ENCODE data around the gene NFKBIE. TPM values are rescaled to one million over a fixed set of nuclear protein-coding genes. Genes with fewer than 3 reads are reported as not detected.

NFKBIE gene
- total and polyA plus RNA-seq, 3 experiments from 2014 or later = 5.3 to 34.3 (median 33.1) TPM

DNA sequence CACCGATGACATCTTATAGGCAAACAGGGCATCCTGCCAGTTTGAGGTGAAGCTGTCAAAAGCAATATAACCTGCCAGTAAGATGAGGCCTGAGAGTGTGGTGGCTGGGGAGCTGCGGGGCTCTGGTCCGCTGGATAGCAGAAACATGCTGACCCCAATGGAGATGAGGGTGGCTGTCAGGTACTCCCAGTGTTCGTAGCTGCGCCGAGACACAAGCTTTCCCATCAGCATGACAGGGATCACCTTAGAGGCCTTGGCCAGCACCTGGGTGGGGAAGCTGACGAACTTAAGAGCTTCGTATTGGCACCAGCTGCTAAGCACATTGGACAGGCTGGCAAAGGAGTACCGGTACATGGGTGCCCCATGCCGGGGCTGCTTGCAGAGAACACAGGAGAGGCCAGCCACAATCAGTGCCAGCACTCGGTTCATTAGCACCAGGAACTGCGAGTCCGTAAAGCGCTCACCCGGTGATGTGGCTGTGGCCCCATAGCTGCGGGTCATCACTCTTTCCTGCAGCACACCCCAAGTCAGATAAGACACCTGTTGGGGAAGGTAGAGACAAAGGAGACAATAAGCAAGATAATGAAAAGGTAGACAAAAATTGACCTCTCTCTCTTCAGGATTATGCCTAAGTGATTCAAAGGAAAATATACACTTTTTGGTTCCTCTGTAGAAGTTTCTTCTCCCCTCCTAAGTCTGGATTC, 10.1 kb downstream of the NFKBIE start:
- CTCF ChIA-PET = interaction anchor here (1.0 to 5.0 kb wide), 5 partner anchors 9 to 31 kb away, joined by 4 to 74 read pairs (median 22); partner anchors contain the start of genes HSP90AB1, NFKBIE and SLC29A1
- peaks cover 53 to 76% (median 65%) of the 10 kb centered on the region in 3 donors for H3K4me1 Mint-ChIP-seq
- peaks cover 18 to 82% (median 25%) of the 10 kb centered on the region in 3 donors for H3K36me3 Mint-ChIP-seq

DNA sequence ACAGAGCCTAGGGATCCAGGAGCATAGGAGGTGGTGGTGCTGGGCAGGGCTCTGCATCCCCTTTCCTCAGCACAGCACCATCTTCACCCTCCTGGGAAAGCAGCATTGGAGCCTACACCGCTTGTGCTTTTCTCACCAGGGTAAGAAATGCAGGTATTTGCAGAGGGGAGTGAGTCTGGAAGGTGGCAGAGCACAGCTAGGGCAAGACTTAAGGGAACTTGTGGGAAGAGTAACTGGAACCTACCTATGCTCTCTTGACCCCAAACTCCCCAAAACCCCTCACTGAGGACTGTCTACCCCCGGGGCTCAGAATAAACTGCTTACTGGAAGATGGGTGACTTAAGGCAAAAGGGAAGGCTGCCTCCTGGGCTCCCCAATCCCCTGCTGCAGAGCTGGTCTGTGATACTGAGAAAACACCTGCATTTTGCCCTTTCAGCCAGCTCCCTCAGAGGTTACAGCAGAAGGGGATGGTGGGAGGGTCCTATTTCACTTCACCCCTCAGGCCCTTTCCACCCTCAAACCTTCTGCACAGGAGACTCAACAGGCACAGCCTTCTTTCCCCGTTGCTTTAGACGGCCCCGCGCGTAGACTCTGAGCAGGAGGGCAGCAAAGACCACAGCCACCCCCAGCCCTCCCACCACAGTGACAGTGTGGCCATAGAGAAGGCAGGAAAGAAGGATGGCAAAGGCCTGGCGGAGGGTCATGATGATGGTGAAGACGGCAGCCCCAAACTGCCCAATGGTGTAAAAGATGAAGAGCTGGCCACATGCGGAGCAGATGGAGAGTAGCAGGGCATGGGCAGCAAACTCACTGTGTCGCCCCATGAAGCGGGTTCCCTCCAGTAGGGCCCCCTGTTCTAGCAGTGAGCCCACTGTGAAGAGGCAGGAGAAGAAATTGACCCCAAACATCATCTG, 10.9 kb downstream of the NFKBIE start:
- peaks cover 61 to 84% (median 73%) of the 10 kb centered on the region in 3 donors for H3K4me1 Mint-ChIP-seq
- no peak overlapping the region for H3K4me3 ChIP-seq (ENCODE audit: low read length)
- H3K36me3 Mint-ChIP-seq = peaks cover 20 to 82% (median 31%) of the 10 kb centered on the region in 3 donors
- peaks cover 0 to 3% of the 10 kb centered on the region in 2 donors for H3K27me3 Mint-ChIP-seq
- ChIA-PET CTCF (interaction anchor here (1.0 to 5.0 kb wide), 6 partner anchors 8 to 20 kb away, joined by 4 to 74 read pairs (median 4); partner anchors contain the start of genes HSP90AB1 and NFKBIE), POLR2A (interaction anchor here (2.6 to 3.1 kb wide), 2 partner anchors 7 to 11 kb away, joined by 10 to 77 read pairs; partner anchors contain the start of genes HSP90AB1 and NFKBIE)
- peak overlapping the region; percentile 15 to 83 (median 55) for H3K4me3 Mint-ChIP-seq
- peaks cover 21% of the 10 kb centered on the region for H3K4me1 ChIP-seq (ENCODE audit: insufficient read depth, low read length)
- no peak overlapping the region for H3K27ac ChIP-seq (ENCODE audit: low read depth, low read length)
- DNase-seq = no peak
- peaks cover 0 to 1% (median 0%) of the 10 kb centered on the region in 5 donors for H3K9me3 Mint-ChIP-seq
- H3K27ac Mint-ChIP-seq = peak overlapping the region in 7 of 8 donors; percentile 58 to 98 (median 81)
- H3K36me3 ChIP-seq (ENCODE audit: insufficient read depth, low read length) = peaks cover 64% of the 10 kb centered on the region
- no peaks in the 10 kb centered on the region for H3K27me3 ChIP-seq (ENCODE audit: insufficient read depth, low read length, poor library complexity, severe bottlenecking)
- H3K9me3 ChIP-seq (ENCODE audit: low read length) = no peaks in the 10 kb centered on the region

More for the DNA sequence above, 10.1 kb downstream of the NFKBIE start:
- no peak overlapping the region for H3K27ac ChIP-seq (ENCODE audit: low read depth, low read length)
- Mint-ChIP-seq H3K9me3 (peaks cover 0 to 1% (median 0%) of the 10 kb centered on the region in 5 donors), H3K27me3 (peaks cover 0 to 3% of the 10 kb centered on the region in 2 donors), H3K4me3 (peak overlapping the region; percentile 82 to 92 (median 88)), H3K27ac (peak overlapping the region; percentile 61 to 99 (median 90))
- POLR2A ChIA-PET = interaction anchor here (2.6 to 3.1 kb wide), 2 partner anchors 8 to 10 kb away, joined by 10 to 77 read pairs; partner anchors contain the start of genes HSP90AB1 and NFKBIE
- H3K9me3 ChIP-seq (ENCODE audit: low read length) = no peaks in the 10 kb centered on the region
- no peaks in the 10 kb centered on the region for H3K27me3 ChIP-seq (ENCODE audit: insufficient read depth, low read length, poor library complexity, severe bottlenecking)
- peaks cover 56% of the 10 kb centered on the region for H3K36me3 ChIP-seq (ENCODE audit: insufficient read depth, low read length)
- H3K4me1 ChIP-seq (ENCODE audit: insufficient read depth, low read length) = peaks cover 21% of the 10 kb centered on the region
- no peak overlapping the region for H3K4me3 ChIP-seq (ENCODE audit: low read length)
- no peak for DNase-seq

DNA sequence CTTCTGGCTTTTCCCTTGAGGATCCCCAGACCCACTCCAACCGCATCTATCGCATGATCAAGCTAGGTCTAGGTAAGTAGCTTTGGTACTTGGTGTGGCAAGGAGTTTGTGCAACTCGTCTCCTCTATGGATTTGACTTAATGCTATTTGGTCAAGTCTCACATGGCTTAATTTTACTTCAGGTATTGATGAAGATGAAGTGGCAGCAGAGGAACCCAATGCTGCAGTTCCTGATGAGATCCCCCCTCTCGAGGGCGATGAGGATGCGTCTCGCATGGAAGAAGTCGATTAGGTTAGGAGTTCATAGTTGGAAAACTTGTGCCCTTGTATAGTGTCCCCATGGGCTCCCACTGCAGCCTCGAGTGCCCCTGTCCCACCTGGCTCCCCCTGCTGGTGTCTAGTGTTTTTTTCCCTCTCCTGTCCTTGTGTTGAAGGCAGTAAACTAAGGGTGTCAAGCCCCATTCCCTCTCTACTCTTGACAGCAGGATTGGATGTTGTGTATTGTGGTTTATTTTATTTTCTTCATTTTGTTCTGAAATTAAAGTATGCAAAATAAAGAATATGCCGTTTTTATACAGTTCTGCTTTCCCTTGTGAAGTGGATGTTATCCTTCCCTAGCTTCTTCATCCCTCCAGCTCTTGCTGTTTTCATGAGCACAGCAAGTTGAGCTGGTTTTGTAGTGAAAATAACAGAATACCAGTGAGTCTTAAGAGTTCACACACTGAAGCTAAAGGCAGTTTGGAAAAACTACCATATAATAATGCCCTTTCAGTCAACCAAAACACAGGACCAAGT, 11.8 kb downstream of the NFKBIE start:
- Histone ChIP-seq H3K36me3 (ENCODE audit: insufficient read depth, low read length) (peaks cover 74% of the 10 kb centered on the region), H3K27ac (ENCODE audit: low read depth, low read length) (no peak overlapping the region), H3K9me3 (ENCODE audit: low read length) (no peaks in the 10 kb centered on the region), H3K27me3 (ENCODE audit: insufficient read depth, low read length, poor library complexity, severe bottlenecking) (no peaks in the 10 kb centered on the region), H3K4me1 (ENCODE audit: insufficient read depth, low read length) (peaks cover 31% of the 10 kb centered on the region), H3K4me3 (ENCODE audit: low read length) (no peak overlapping the region)
- Mint-ChIP-seq H3K27me3 (peaks cover 0 to 3% of the 10 kb centered on the region in 2 donors), H3K4me1 (peaks cover 67 to 88% (median 80%) of the 10 kb centered on the region in 3 donors), H3K4me3 (peak overlapping the region in 2 of 7 donors; percentile 2 to 62), H3K36me3 (peaks cover 22 to 82% (median 33%) of the 10 kb centered on the region in 3 donors), H3K27ac (peak overlapping the region in 7 of 8 donors; percentile 8 to 98 (median 75)), H3K9me3 (peaks cover 0 to 1% (median 0%) of the 10 kb centered on the region in 5 donors)
- ChIA-PET POLR2A (no interaction called here), CTCF (interaction anchor here (1.0 to 5.0 kb wide), 4 partner anchors 9 to 16 kb away, joined by 3 to 53 read pairs (median 4); partner anchors contain the start of gene NFKBIE)
- DNase-seq = peak; percentile 45 to 70 (median 49)

DNA sequence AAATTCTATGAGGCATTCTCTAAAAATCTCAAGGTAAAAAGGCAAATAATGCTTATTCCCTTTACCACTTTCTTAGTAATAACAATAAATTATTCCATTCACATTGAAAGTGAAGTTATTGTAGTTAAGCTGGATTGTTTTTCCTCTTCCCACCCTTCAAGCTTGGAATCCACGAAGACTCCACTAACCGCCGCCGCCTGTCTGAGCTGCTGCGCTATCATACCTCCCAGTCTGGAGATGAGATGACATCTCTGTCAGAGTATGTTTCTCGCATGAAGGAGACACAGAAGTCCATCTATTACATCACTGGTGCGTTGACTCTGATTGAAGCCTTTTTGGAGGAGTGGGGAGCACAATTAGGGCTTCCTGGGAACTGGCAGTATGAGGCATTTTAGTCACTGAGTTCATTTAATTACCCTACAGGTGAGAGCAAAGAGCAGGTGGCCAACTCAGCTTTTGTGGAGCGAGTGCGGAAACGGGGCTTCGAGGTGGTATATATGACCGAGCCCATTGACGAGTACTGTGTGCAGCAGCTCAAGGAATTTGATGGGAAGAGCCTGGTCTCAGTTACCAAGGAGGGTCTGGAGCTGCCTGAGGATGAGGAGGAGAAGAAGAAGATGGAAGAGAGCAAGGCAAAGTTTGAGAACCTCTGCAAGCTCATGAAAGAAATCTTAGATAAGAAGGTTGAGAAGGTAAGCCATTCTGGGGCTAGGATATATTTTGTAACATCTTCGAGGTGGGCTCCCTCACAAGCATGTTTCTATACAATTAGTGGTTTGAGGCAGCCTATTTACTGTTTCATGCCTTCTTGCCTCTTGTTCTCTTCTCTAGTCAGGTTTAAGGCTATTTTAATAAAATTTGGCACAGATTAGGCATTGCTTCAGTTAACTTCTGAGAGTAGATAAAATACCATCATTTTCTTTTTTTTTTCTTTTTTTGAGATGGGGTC, 13.5 kb downstream of the NFKBIE start:
- H3K36me3 Mint-ChIP-seq = peaks cover 22 to 90% (median 34%) of the 10 kb centered on the region in 3 donors
- Histone ChIP-seq H3K36me3 (ENCODE audit: insufficient read depth, low read length) (peaks cover 74% of the 10 kb centered on the region), H3K4me3 (ENCODE audit: low read length) (no peak overlapping the region), H3K9me3 (ENCODE audit: low read length) (no peaks in the 10 kb centered on the region), H3K4me1 (ENCODE audit: insufficient read depth, low read length) (peaks cover 29% of the 10 kb centered on the region), H3K27me3 (ENCODE audit: insufficient read depth, low read length, poor library complexity, severe bottlenecking) (no peaks in the 10 kb centered on the region), H3K27ac (ENCODE audit: low read depth, low read length) (no peak overlapping the region)
- POLR2A ChIA-PET = no interaction called here
- H3K27me3 Mint-ChIP-seq = peaks cover 0 to 8% of the 10 kb centered on the region in 2 donors
- H3K4me1 Mint-ChIP-seq = peaks cover 66 to 85% (median 81%) of the 10 kb centered on the region in 3 donors
- CTCF ChIA-PET = interaction anchor here (0.9 to 1.7 kb wide), 3 partner anchors 12 to 16 kb away, joined by 3 to 7 read pairs (median 3); no protein-coding TSS in a partner anchor
- peaks cover 0 to 2% (median 0%) of the 10 kb centered on the region in 5 donors for H3K9me3 Mint-ChIP-seq
- peak overlapping the region in 5 of 8 donors; percentile 43 to 98 (median 56) for H3K27ac Mint-ChIP-seq
- H3K4me3 Mint-ChIP-seq = peak overlapping the region in 2 of 7 donors; percentile 48 to 97
- no peak for DNase-seq

DNA sequence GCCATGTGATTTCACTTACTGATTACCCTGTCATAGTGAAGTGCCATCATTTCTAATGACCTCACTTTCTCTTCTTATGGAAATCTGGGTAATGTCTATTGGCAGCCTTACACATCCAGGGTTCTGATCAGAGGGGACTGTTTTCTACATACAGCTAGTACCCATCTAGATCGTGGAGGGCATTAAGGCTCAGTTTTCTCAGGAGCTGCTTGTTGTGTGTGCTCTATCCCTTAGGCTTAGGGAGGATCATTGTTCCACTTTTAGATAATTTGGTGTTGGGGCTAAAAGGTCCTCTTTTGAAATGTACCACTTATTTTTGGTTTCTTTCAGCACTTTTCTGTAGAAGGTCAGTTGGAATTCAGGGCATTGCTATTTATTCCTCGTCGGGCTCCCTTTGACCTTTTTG, 14.6 kb downstream of the NFKBIE start:
- Histone ChIP-seq H3K27me3 (ENCODE audit: insufficient read depth, low read length, poor library complexity, severe bottlenecking) (no peaks in the 10 kb centered on the region), H3K36me3 (ENCODE audit: insufficient read depth, low read length) (peaks cover 72% of the 10 kb centered on the region), H3K27ac (ENCODE audit: low read depth, low read length) (no peak overlapping the region), H3K4me1 (ENCODE audit: insufficient read depth, low read length) (peaks cover 22% of the 10 kb centered on the region), H3K4me3 (ENCODE audit: low read length) (no peak overlapping the region), H3K9me3 (ENCODE audit: low read length) (no peaks in the 10 kb centered on the region)
- Mint-ChIP-seq H3K36me3 (peaks cover 22 to 90% (median 34%) of the 10 kb centered on the region in 3 donors), H3K4me1 (peaks cover 58 to 79% (median 76%) of the 10 kb centered on the region in 3 donors), H3K9me3 (peaks cover 0 to 2% (median 0%) of the 10 kb centered on the region in 5 donors), H3K4me3 (peak overlapping the region in 1 of 7 donors; percentile 97), H3K27ac (peak overlapping the region in 2 of 8 donors; percentile 13 to 98), H3K27me3 (peaks cover 0 to 9% of the 10 kb centered on the region in 2 donors)
- POLR2A ChIA-PET = no interaction called here
- CTCF ChIA-PET = interaction anchor here (1.7 kb wide), 1 partner anchor 13 kb away, joined by 7 read pairs; no protein-coding TSS in a partner anchor
- DNase-seq = no peak

DNA sequence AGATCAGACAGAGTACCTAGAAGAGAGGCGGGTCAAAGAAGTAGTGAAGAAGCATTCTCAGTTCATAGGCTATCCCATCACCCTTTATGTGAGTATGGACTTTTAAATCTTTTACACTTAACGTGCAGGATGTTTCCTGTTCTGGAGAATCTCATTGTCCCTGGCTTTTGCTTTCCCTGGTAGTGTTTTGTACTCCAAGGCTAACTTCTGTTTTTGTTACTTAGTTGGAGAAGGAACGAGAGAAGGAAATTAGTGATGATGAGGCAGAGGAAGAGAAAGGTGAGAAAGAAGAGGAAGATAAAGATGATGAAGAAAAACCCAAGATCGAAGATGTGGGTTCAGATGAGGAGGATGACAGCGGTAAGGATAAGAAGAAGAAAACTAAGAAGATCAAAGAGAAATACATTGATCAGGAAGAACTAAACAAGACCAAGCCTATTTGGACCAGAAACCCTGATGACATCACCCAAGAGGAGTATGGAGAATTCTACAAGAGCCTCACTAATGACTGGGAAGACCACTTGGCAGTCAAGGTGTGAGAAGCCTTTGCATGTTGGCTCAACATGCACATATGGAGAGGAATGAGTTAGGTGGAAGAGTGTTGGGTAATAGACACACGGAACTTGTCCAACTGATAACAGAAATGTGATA, 15.2 kb downstream of the NFKBIE start:
- peaks cover 0 to 9% of the 10 kb centered on the region in 2 donors for H3K27me3 Mint-ChIP-seq
- Histone ChIP-seq H3K27me3 (ENCODE audit: insufficient read depth, low read length, poor library complexity, severe bottlenecking) (no peaks in the 10 kb centered on the region), H3K36me3 (ENCODE audit: insufficient read depth, low read length) (peaks cover 67% of the 10 kb centered on the region), H3K9me3 (ENCODE audit: low read length) (no peaks in the 10 kb centered on the region), H3K4me1 (ENCODE audit: insufficient read depth, low read length) (peaks cover 23% of the 10 kb centered on the region), H3K4me3 (ENCODE audit: low read length) (no peak overlapping the region), H3K27ac (ENCODE audit: low read depth, low read length) (no peak overlapping the region)
- H3K9me3 Mint-ChIP-seq = peaks cover 0 to 2% (median 0%) of the 10 kb centered on the region in 5 donors
- peaks cover 22 to 85% (median 34%) of the 10 kb centered on the region in 3 donors for H3K36me3 Mint-ChIP-seq
- ChIA-PET CTCF (no interaction called here), POLR2A (no interaction called here)
- no peak for DNase-seq
- peak overlapping the region in 4 of 7 donors; percentile 19 to 99 (median 60) for H3K4me3 Mint-ChIP-seq
- H3K27ac Mint-ChIP-seq = peak overlapping the region; percentile 2 to 98 (median 70)
- H3K4me1 Mint-ChIP-seq = peaks cover 58 to 79% (median 76%) of the 10 kb centered on the region in 3 donors
